ENCODE data around the gene ANKRD36C. TPM values are rescaled to one million over a fixed set of nuclear protein-coding genes. Genes with fewer than 3 reads are reported as not detected.
"Not testable (repeated sequence)": the region's sequence is repeated elsewhere in the genome, so short reads cannot be mapped to it uniquely, and the experiment has no call there.

ANKRD36C gene
- total RNA-seq (2013), result 9.5 TPM
- polyA plus RNA-seq, result 1 to 10 TPM in 2 of 3 donors, under 1 TPM in 1; 0.95 to 1.1 (median 1.1) TPM
- polyA minus RNA-seq, result 3.2 and 5.5 TPM in 2 replicates
- total RNA-seq, result 7.2 to 54.3 (median 21.6) reads per million in 11 experiments

- not testable (repeated sequence) for H3K36me3 ChIP-seq (replicated peaks in 1 of 2; ENCODE audit: control insufficient read depth in 1 of 2, insufficient read depth in 2 of 2, low read length in 2 of 2); H3K9me3 Mint-ChIP-seq; H3K79me2 ChIP-seq (ENCODE audit: insufficient read depth, low read length); H3K4me1 ChIP-seq (ENCODE audit: control insufficient read depth in 1 of 2, insufficient read depth in 2 of 2, low read length in 2 of 2); H3K27me3 ChIP-seq (ENCODE audit: control insufficient read depth in 2 of 2, insufficient read depth in 2 of 2, low read length in 2 of 2); H3K27me3 Mint-ChIP-seq (ENCODE audit: low read depth in 3 of 3); H3K36me3 Mint-ChIP-seq; H4K20me1 ChIP-seq (ENCODE audit: insufficient read depth, low read length); H3K4me1 Mint-ChIP-seq; H3K9me3 ChIP-seq (replicated peaks in 1 of 2; ENCODE audit: control insufficient read depth in 1 of 2, insufficient read depth in 1 of 2, low read length in 2 of 2)
- Histone ChIP-seq H3K27ac (ENCODE audit: low read depth in 1 of 2, low read length in 2 of 2) (peak within 1 kb of the TSS; percentile 49 to 75), H3K4me3 (replicated peaks in 1 of 3; ENCODE audit: low read depth in 2 of 3, low read length in 3 of 3) (peak within 1 kb of the TSS; percentile 67 to 99 (median 83)), H3K9ac (ENCODE audit: insufficient read depth, low read length, poor library complexity, severe bottlenecking) (peak within 1 kb of the TSS; percentile 72), H2AFZ (ENCODE audit: insufficient read depth, low read depth, low read length, poor library complexity, severe bottlenecking) (peak within 1 kb of the TSS; percentile 99), H3K4me2 (replicated peaks; ENCODE audit: extremely low read depth, low read length, poor library complexity, severe bottlenecking) (peak within 1 kb of the TSS; percentile 85)
- peak within 1 kb of the TSS; percentile 93 to 94 for H3K4me3 Mint-ChIP-seq
- 0% methylated on average over 11 of the region's 56 CpGs for WGBS (ENCODE audit: insufficient coverage)
- peak within 1 kb of the TSS; percentile 77 to 92 (median 88) for H3K27ac Mint-ChIP-seq
- intact Hi-C loops (cut with micrococcal nuclease), result loop anchor here in 1 of 2 donors (10.0 kb wide), 2 partner anchors 183 to 273 kb away; partner anchors contain the start of genes CIAO1 and TMEM127
- peak in 2 of 3 donors; percentile 21 to 46 for DNase-seq
Observed at GRCh38 chr2:95991351-95992094, at the start of gene ANKRD36C. Gene ANKRD36C, minus strand, starts transcription at chr2:95991824. Its CDS starts 116 bp downstream, at chr2:95991708.

GRCh38 chr2:96035554-96035953 lies 43.9 kb upstream of the ANKRD36C start:
- H3K9me3 ChIP-seq (replicated peaks in 1 of 2; ENCODE audit: control insufficient read depth in 1 of 2, insufficient read depth in 1 of 2, low read length in 2 of 2); intact Hi-C loops (cut with micrococcal nuclease); H3K4me1 Mint-ChIP-seq; H2AFZ ChIP-seq (ENCODE audit: insufficient read depth, low read depth, low read length, poor library complexity, severe bottlenecking); H3K36me3 Mint-ChIP-seq; H3K4me2 ChIP-seq (replicated peaks; ENCODE audit: extremely low read depth, low read length, poor library complexity, severe bottlenecking); H3K27ac Mint-ChIP-seq; H3K79me2 ChIP-seq (ENCODE audit: insufficient read depth, low read length); H3K4me3 ChIP-seq (replicated peaks in 1 of 3; ENCODE audit: low read depth in 2 of 3, low read length in 3 of 3); H3K27me3 ChIP-seq (ENCODE audit: control insufficient read depth in 2 of 2, insufficient read depth in 2 of 2, low read length in 2 of 2); DNase-seq; H3K27me3 Mint-ChIP-seq (ENCODE audit: low read depth in 3 of 3); H3K4me3 Mint-ChIP-seq; H3K4me1 ChIP-seq (ENCODE audit: control insufficient read depth in 1 of 2, insufficient read depth in 2 of 2, low read length in 2 of 2); H3K9me3 Mint-ChIP-seq; H3K27ac ChIP-seq (ENCODE audit: low read depth in 1 of 2, low read length in 2 of 2); H4K20me1 ChIP-seq (ENCODE audit: insufficient read depth, low read length); H3K36me3 ChIP-seq (replicated peaks in 1 of 2; ENCODE audit: control insufficient read depth in 1 of 2, insufficient read depth in 2 of 2, low read length in 2 of 2); H3K9ac ChIP-seq (ENCODE audit: insufficient read depth, low read length, poor library complexity, severe bottlenecking): not testable (repeated sequence)
- WGBS (ENCODE audit: insufficient coverage), result no CpG with 5 or more reads among the region's 14 CpGs

- H3K4me2 ChIP-seq (replicated peaks; ENCODE audit: extremely low read depth, low read length, poor library complexity, severe bottlenecking); intact Hi-C loops (cut with micrococcal nuclease); H3K27ac ChIP-seq (ENCODE audit: low read depth in 1 of 2, low read length in 2 of 2); H3K9me3 ChIP-seq (replicated peaks in 1 of 2; ENCODE audit: control insufficient read depth in 1 of 2, insufficient read depth in 1 of 2, low read length in 2 of 2); H3K9me3 Mint-ChIP-seq; H3K4me3 Mint-ChIP-seq; H3K79me2 ChIP-seq (ENCODE audit: insufficient read depth, low read length); H3K9ac ChIP-seq (ENCODE audit: insufficient read depth, low read length, poor library complexity, severe bottlenecking); H4K20me1 ChIP-seq (ENCODE audit: insufficient read depth, low read length); H3K27me3 Mint-ChIP-seq (ENCODE audit: low read depth in 3 of 3); H3K4me3 ChIP-seq (replicated peaks in 1 of 3; ENCODE audit: low read depth in 2 of 3, low read length in 3 of 3); H2AFZ ChIP-seq (ENCODE audit: insufficient read depth, low read depth, low read length, poor library complexity, severe bottlenecking); H3K4me1 ChIP-seq (ENCODE audit: control insufficient read depth in 1 of 2, insufficient read depth in 2 of 2, low read length in 2 of 2); H3K27ac Mint-ChIP-seq; H3K4me1 Mint-ChIP-seq; H3K27me3 ChIP-seq (ENCODE audit: control insufficient read depth in 2 of 2, insufficient read depth in 2 of 2, low read length in 2 of 2); H3K36me3 ChIP-seq (replicated peaks in 1 of 2; ENCODE audit: control insufficient read depth in 1 of 2, insufficient read depth in 2 of 2, low read length in 2 of 2); H3K36me3 Mint-ChIP-seq; DNase-seq: not testable (repeated sequence)
- WGBS (ENCODE audit: insufficient coverage), result no CpG with 5 or more reads among the region's 34 CpGs
Observed at GRCh38 chr2:96034792-96035191, 43.2 kb upstream of the ANKRD36C start, which contains the start of gene GPAT2. Gene GPAT2, minus strand, starts transcription at chr2:96034916. Its CDS starts 2,557 bp downstream, at chr2:96032359.

GRCh38 chr2:96033997-96034396 lies 42.4 kb upstream of the ANKRD36C start:
- not testable (repeated sequence) for H3K27me3 ChIP-seq (ENCODE audit: control insufficient read depth in 2 of 2, insufficient read depth in 2 of 2, low read length in 2 of 2); H3K27ac Mint-ChIP-seq

More at GRCh38 chr2:96033997-96034396, 42.4 kb upstream of the ANKRD36C start:
- H3K4me1 Mint-ChIP-seq; H3K79me2 ChIP-seq (ENCODE audit: insufficient read depth, low read length); H3K4me3 Mint-ChIP-seq; H3K27ac ChIP-seq (ENCODE audit: low read depth in 1 of 2, low read length in 2 of 2); intact Hi-C loops (cut with micrococcal nuclease); H3K4me3 ChIP-seq (replicated peaks in 1 of 3; ENCODE audit: low read depth in 2 of 3, low read length in 3 of 3); H2AFZ ChIP-seq (ENCODE audit: insufficient read depth, low read depth, low read length, poor library complexity, severe bottlenecking); H3K9me3 Mint-ChIP-seq; H3K27me3 Mint-ChIP-seq (ENCODE audit: low read depth in 3 of 3); H3K9ac ChIP-seq (ENCODE audit: insufficient read depth, low read length, poor library complexity, severe bottlenecking); H4K20me1 ChIP-seq (ENCODE audit: insufficient read depth, low read length); H3K36me3 Mint-ChIP-seq; DNase-seq; H3K4me2 ChIP-seq (replicated peaks; ENCODE audit: extremely low read depth, low read length, poor library complexity, severe bottlenecking); H3K36me3 ChIP-seq (replicated peaks in 1 of 2; ENCODE audit: control insufficient read depth in 1 of 2, insufficient read depth in 2 of 2, low read length in 2 of 2); H3K4me1 ChIP-seq (ENCODE audit: control insufficient read depth in 1 of 2, insufficient read depth in 2 of 2, low read length in 2 of 2); H3K9me3 ChIP-seq (replicated peaks in 1 of 2; ENCODE audit: control insufficient read depth in 1 of 2, insufficient read depth in 1 of 2, low read length in 2 of 2): not testable (repeated sequence)
- WGBS (ENCODE audit: insufficient coverage), result no CpG with 5 or more reads among the region's 9 CpGs
